AG04449 (cell line): Measurements from ENCODE around the gene PRKCH.

Experiments used
- CTCF ChIA-PET: fragments of 350-600 bp; formaldehyde crosslinking; extraction: SDS; loops from one replicate; lab custom pipeline; 2021; ENCODE audit warnings: antibody characterized with exemption; lab: Yijun Ruan, JAX
- POLR2A ChIA-PET: fragments of 400-600, 350-600 bp; formaldehyde crosslinking; extraction: SDS; loops from one replicate; lab custom pipeline; 2020; ENCODE audit warnings: antibody characterized with exemption, inconsistent platforms; lab: Yijun Ruan, JAX
- DNase-seq: peaks from one replicate; pipeline ENCODE4 v3.0.0-alpha.2; 2010; ENCODE audit warnings: low read depth, low spot score
- H3K4me3 ChIP-seq: 2 replicates; pipeline ENCODE4 v1.5.1; 2011; ENCODE audit warnings: low read depth, mild to moderate bottlenecking, control low read depth, low read length
- CTCF ChIP-seq: IDR thresholded peaks from one replicate; pipeline ENCODE4 v1.5.1; 2011; ENCODE audit warnings: mild to moderate bottlenecking, moderate library complexity, low read length, control low read depth, inconsistent platforms; ENCODE audit not compliant: insufficient read depth; ENCODE audit errors: missing control alignments

The PRKCH gene

GRCh38 chr14:61568572-61569011, 247.2 kb downstream of the PRKCH start:
- ChIA-PET CTCF (interaction anchor here (0.7 to 6.3 kb wide), 4 partner anchors 9 to 98 kb away, joined by 3 to 33 read pairs (median 4); no protein-coding TSS in a partner anchor), POLR2A (no interaction called here)
- DNase-seq: no peak
- no peak overlapping the region for H3K4me3 ChIP-seq
- TF ChIP-seq CTCF: no peak

GRCh38 chr14:61569308-61569707, 247.9 kb downstream of the PRKCH start:
- CTCF ChIA-PET: interaction anchor here (0.8 to 6.3 kb wide), 3 partner anchors 8 to 99 kb away, joined by 4 to 33 read pairs (median 5); no protein-coding TSS in a partner anchor
- no peak for TF ChIP-seq CTCF
- no peak overlapping the region for H3K4me3 ChIP-seq
- POLR2A ChIA-PET: interaction anchor here (1.1 kb wide), 1 partner anchor 126 kb away, joined by 4 read pairs; the partner anchor contains the start of gene HIF1A
- DNase-seq: no peak

- ChIA-PET CTCF (interaction anchor here (0.8 to 6.3 kb wide), 7 partner anchors 18 to 192 kb away, joined by 3 to 33 read pairs (median 3); partner anchors contain the start of gene SNAPC1), POLR2A (interaction anchor here (0.8 to 2.7 kb wide), 4 partner anchors 7 to 125 kb away, joined by 3 to 9 read pairs (median 4); partner anchors contain the start of gene HIF1A)
- no peak for DNase-seq
- TF ChIP-seq CTCF: no peak
- no peak overlapping the region for H3K4me3 ChIP-seq
These were observed 248.6 kb downstream of the PRKCH start for GRCh38 chr14:61569812-61570548.

- ChIA-PET CTCF (interaction anchor here (0.8 to 6.3 kb wide), 11 partner anchors 10 to 267 kb away, joined by 3 to 33 read pairs (median 3); partner anchors contain the start of gene SNAPC1), POLR2A (interaction anchor here (0.8 to 2.7 kb wide), 3 partner anchors 8 to 124 kb away, joined by 3 to 9 read pairs (median 4); partner anchors contain the start of gene HIF1A)
- TF ChIP-seq CTCF: no peak
- no peak for DNase-seq
- H3K4me3 ChIP-seq: no peak overlapping the region
These were observed 249.3 kb downstream of the PRKCH start for GRCh38 chr14:61570549-61571290.

- H3K4me3 ChIP-seq: no peak overlapping the region
- POLR2A ChIA-PET: interaction anchor here (2.7 kb wide), 1 partner anchor 9 kb away, joined by 9 read pairs; no protein-coding TSS in a partner anchor
- CTCF ChIA-PET: interaction anchor here (1.0 to 6.3 kb wide), 3 partner anchors 97 to 266 kb away, joined by 3 to 33 read pairs (median 4); no protein-coding TSS in a partner anchor
- no peak for TF ChIP-seq CTCF
- no peak for DNase-seq
These were observed 250.5 kb downstream of the PRKCH start for GRCh38 chr14:61571917-61572316.
